Thoracic aorta (tissue), 2 donors: Measurements from ENCODE around the gene AHRR. TPM values are rescaled to one million over a fixed set of nuclear protein-coding genes. Genes with fewer than 3 reads are reported as not detected.
A peak's percentile ranks its signal among the peaks of the same experiment; 100 is the strongest.

Source experiments
- ATAC-seq: fragments of 150-250 bp; one replicate; pipeline ENCODE4 v1.8.0; 2017; ENCODE audit warnings: low read depth; ENCODE audit not compliant: insufficient number of reproducible peaks, low FRiP score
- DNase-seq: peaks from one replicate; pipeline ENCODE4 v3.0.0-alpha.2; 2020; ENCODE audit warnings: low spot score
- H3K27ac ChIP-seq, 2 donors: fragments of 200-600 bp; sonication (generic); 1 replicate in 1 of 2; 2 replicates in 1 of 2; pipeline ENCODE4 v1.5.1; 2016; ENCODE audit warnings: mild to moderate bottlenecking in 2 of 2, moderate library complexity in 2 of 2
- H3K27me3 ChIP-seq: fragments of 200-600 bp; sonication (generic); replicated peaks from 2 replicates; pipeline ENCODE4 v1.6.0; 2016; ENCODE audit warnings: mild to moderate bottlenecking; ENCODE audit not compliant: insufficient read depth
- H3K36me3 ChIP-seq: fragments of 200-600 bp; sonication (generic); one replicate; pipeline ENCODE4 v1.5.1; 2016
- H3K4me1 ChIP-seq, 2 donors: fragments of 200-600 bp; sonication (generic); 1 replicate in 1 of 2; 2 replicates in 1 of 2; pipeline versions ENCODE4 v1.5.1 to v1.6.0; 2016; ENCODE audit warnings: low read depth in 2 of 2, mild to moderate bottlenecking in 1 of 2; ENCODE audit not compliant: control insufficient read depth in 1 of 2
- H3K4me3 ChIP-seq: fragments of 200-600 bp; sonication (generic); 2 replicates; pipeline ENCODE4 v1.5.1; 2016; ENCODE audit warnings: mild to moderate bottlenecking
- H3K9me3 ChIP-seq: fragments of 200-600 bp; sonication (generic); 2 replicates; pipeline ENCODE4 v1.5.1; 2016
- total RNA-seq, 2 donors: library from RNA; depleted of rRNA; stranded (reverse); fragments of >200 nt; gene quantifications; one replicate each; pipeline versions ENCODE4 v1.1.0 to v1.2.3, GENCODE V29; 2016
- TF ChIP-seq, protein P1 (sequence below): fragments of 200-600 bp; sonication (generic); IDR thresholded peaks from one replicate; pipeline ENCODE4 v1.5.1; 2019; ENCODE audit warnings: antibody characterized with exemption

The AHRR gene
- total RNA-seq, 2 donors from 2014 or later = 0.85 to 3.1 TPM

DNA sequence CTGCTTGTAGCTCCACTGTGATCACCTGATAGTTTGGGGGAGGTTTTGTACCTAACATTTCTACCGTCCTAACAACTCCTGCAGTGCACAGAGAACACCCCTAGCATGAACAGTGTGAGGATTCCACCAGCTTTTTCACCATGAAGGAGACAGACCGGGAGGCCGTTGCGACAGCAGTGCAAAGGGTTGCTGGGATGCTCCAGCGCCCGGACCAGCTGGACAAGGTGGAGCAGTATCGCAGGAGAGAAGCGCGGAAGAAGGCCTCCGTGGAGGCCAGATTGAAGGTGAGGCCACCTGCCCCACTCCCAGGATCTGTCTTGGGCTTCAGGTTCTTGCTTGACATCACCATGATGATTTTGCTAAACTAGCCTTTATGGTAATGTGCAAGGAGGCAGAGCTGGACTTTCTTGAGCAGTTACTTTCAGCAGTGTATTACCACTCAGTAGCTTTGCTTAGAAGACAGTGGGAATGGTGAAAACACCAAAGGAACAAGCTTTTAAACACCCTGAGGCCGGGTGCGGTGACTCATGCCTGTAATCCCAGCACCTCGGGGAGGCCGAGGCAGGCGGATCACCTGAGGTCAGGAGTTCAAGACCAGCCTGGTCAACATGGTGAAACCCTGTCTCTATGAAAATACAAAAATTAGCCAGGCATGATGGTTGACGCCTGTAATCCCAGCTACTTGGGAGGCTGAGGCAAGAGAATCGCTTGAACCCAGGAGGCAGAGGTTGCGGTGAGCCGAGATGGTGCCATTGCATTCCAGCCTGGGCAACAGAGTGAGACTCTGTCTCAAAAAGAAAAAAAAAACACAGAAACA, 124.8 kb downstream of the AHRR start:
- Histone ChIP-seq H3K27ac (no peak overlapping the region), H3K4me1 (peaks cover 11 to 19% of the 10 kb centered on the region in 2 donors), H3K36me3 (peaks cover 34% of the 10 kb centered on the region), H3K27me3 (no peaks in the 10 kb centered on the region), H3K9me3 (no peaks in the 10 kb centered on the region), H3K4me3 (no peak overlapping the region)
- DNase-seq (no peak), ATAC-seq (no peak)
- TF ChIP-seq, protein P1, sequence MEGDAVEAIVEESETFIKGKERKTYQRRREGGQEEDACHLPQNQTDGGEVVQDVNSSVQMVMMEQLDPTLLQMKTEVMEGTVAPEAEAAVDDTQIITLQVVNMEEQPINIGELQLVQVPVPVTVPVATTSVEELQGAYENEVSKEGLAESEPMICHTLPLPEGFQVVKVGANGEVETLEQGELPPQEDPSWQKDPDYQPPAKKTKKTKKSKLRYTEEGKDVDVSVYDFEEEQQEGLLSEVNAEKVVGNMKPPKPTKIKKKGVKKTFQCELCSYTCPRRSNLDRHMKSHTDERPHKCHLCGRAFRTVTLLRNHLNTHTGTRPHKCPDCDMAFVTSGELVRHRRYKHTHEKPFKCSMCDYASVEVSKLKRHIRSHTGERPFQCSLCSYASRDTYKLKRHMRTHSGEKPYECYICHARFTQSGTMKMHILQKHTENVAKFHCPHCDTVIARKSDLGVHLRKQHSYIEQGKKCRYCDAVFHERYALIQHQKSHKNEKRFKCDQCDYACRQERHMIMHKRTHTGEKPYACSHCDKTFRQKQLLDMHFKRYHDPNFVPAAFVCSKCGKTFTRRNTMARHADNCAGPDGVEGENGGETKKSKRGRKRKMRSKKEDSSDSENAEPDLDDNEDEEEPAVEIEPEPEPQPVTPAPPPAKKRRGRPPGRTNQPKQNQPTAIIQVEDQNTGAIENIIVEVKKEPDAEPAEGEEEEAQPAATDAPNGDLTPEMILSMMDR = no peak

DNA sequence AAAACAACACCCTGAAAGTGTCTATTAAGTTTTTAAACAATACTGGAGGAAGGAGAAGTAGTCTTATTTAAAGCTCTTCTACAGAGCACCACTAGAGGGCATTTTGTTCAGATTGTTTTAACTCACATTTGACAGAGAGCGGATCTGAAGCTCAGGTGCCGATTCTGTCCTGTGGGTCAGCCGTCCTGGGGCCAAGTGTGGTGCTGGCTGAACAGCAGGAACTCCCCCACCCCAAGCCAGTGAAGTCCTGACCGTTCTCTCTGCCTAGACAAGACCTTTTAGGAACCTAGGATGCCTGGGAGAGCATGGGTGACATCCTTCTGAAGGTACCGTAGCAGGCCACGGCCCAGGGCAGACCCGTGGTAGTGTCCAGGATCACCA, 125.4 kb downstream of the AHRR start:
- TF ChIP-seq, protein P1 = peak; percentile 36
- Histone ChIP-seq H3K27me3 (no peaks in the 10 kb centered on the region), H3K4me3 (no peak overlapping the region), H3K9me3 (peaks cover 5% of the 10 kb centered on the region), H3K36me3 (peaks cover 38% of the 10 kb centered on the region), H3K27ac (no peak overlapping the region), H3K4me1 (peaks cover 11 to 18% of the 10 kb centered on the region in 2 donors)
- no peak for ATAC-seq
- DNase-seq = no peak

DNA sequence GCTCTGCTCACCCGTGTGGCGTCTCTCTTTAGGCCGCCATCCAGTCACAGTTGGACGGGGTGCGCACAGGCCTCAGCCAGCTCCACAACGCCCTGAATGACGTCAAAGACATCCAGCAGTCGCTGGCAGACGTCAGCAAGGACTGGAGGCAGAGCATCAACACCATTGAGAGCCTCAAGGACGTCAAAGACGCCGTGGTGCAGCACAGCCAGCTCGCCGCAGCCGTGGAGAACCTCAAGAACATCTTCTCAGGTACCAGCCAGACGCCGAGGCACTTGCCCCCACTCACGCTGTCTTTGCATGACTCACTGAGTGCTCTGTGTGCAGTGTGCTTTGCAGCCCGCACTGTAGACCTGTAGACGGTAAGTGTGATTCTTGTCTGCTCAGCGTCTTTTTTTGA, 126.0 kb downstream of the AHRR start:
- Histone ChIP-seq H3K36me3 (peaks cover 39% of the 10 kb centered on the region), H3K9me3 (peaks cover 6% of the 10 kb centered on the region), H3K4me3 (no peak overlapping the region), H3K4me1 (peaks cover 4 to 12% of the 10 kb centered on the region in 2 donors), H3K27ac (no peak overlapping the region), H3K27me3 (no peaks in the 10 kb centered on the region)
- DNase-seq = no peak
- ATAC-seq = no peak
- TF ChIP-seq, protein P1 = no peak

DNA sequence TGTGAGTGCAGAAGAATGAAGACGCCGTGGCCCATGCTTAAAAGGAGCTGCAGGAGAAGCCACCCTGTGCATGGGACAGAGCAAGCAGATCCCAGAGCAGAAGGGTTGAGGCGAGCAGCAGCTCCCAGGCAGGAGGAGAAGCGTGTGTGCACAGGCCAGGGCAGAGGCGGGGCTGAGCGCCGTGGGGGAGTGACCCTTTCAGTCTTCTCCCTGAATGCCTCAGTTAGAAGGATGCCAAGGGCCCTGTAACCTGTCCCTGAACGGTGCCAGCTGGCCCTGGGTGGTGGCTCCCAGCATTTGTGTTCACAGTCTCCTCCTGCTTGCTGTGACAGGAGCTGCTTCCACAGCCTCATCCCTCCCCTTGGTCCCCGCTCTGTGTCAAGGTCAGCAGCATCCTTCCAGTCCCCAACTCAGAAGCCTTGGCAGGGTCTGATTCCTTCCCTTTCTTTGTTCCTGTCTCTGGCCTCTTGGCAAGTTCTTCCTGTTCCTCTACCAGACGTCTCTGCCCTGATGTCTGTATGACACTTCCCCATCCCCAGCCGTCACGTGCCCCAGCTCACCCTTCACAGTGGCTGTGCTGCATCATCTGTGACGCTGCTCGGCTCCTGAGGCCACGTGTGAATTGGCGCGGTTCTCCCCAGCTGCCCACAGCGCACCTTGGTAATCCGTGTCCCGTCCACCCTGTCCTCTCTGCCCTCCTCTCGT, 126.7 kb downstream of the AHRR start:
- DNase-seq (no peak), ATAC-seq (no peak)
- H3K27me3 ChIP-seq = no peaks in the 10 kb centered on the region

DNA sequence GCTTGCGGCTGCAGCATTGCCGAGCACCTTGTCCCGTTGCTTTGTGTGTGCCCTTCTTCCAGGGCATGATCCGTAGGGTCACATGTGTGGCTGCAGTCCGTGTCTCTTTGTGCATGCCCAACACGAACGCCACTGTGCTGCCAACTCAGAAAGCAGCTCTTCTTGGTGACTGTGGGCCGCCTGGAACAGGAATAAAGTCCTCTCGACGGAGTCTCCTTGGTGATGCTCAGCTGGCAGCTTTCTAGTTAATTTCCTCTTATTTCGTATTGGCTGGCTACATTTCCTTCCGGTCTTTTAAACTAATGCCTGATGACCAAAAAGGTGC, 127.2 kb downstream of the AHRR start:
- TF ChIP-seq, protein P1 = no peak
- Histone ChIP-seq H3K4me1 (peaks cover 3 to 10% of the 10 kb centered on the region in 2 donors), H3K27me3 (no peaks in the 10 kb centered on the region), H3K27ac (no peak overlapping the region), H3K4me3 (no peak overlapping the region), H3K9me3 (peaks cover 6% of the 10 kb centered on the region), H3K36me3 (peaks cover 51% of the 10 kb centered on the region)
- ATAC-seq (no peak), DNase-seq (no peak)

More for the DNA sequence above, 126.7 kb downstream of the AHRR start:
- Histone ChIP-seq H3K9me3 (peaks cover 6% of the 10 kb centered on the region), H3K27ac (no peak overlapping the region), H3K36me3 (peaks cover 46% of the 10 kb centered on the region), H3K4me1 (peaks cover 4 to 11% of the 10 kb centered on the region in 2 donors), H3K4me3 (no peak overlapping the region)
- TF ChIP-seq, protein P1 = no peak
